Esophagus squamous epithelium (tissue), 4 donors: Measurements from ENCODE around the gene METRN.

ENCODE experiments used
- CTCF ChIP-seq, 6 experiments: fragments of 450-650 bp in 4 of 6; fragments of 200-600 bp in 2 of 6; sonication (generic) in 2 of 6; IDR thresholded peaks; one replicate each; pipeline ENCODE4 v1.5.1; 2016 to 2019; ENCODE audit warnings: antibody characterized with exemption in 6 of 6, mild to moderate bottlenecking in 4 of 6, moderate library complexity in 4 of 6
- POLR2A ChIP-seq, 4 donors: fragments of 450-650 bp; IDR thresholded peaks; one replicate each; pipeline ENCODE4 v1.6.1; 2017; ENCODE audit warnings: antibody characterized with exemption in 4 of 4, mild to moderate bottlenecking in 4 of 4, moderate library complexity in 3 of 4

GRCh38 chr16:760545-761343 is 45.8 kb downstream of the METRN start, which contains the start of gene MSLN:
- TF ChIP-seq CTCF (IDR thresholded peaks at IDR 0.05) (no peak), POLR2A (IDR thresholded peaks at IDR 0.05) (no peak)
